ACC112 (cell line): ENCODE data around the gene DCTN2.
A peak's percentile ranks its signal among the peaks of the same experiment; 100 is the strongest.
"Not testable (repeated sequence)": the region's sequence is repeated elsewhere in the genome, so short reads cannot be mapped to it uniquely, and the experiment has no call there.

Experiments used
- H2AFZ ChIP-seq: fragments of 200-600 bp; sonication (generic); one replicate; pipeline ENCODE4 v1.6.0; 2017; ENCODE audit warnings: antibody characterized with exemption, low read length; ENCODE audit not compliant: unreplicated experiment
- H3K27ac ChIP-seq: fragments of 200-600 bp; sonication (generic); 2 replicates; pipeline ENCODE4 v1.5.1; 2014; ENCODE audit warnings: low read depth, mild to moderate bottlenecking, antibody characterized with exemption, low read length, moderate library complexity
- H3K27me3 ChIP-seq: fragments of 200-600 bp; sonication (generic); 2 replicates; pipeline ENCODE4 v1.6.1; 2014; ENCODE audit warnings: mild to moderate bottlenecking, antibody characterized with exemption, low read length, moderate library complexity, mixed read lengths; ENCODE audit not compliant: insufficient read depth
- H3K36me3 ChIP-seq: fragments of 200-600 bp; sonication (generic); 2 replicates; pipeline ENCODE4 v1.6.1; 2016; ENCODE audit warnings: mild to moderate bottlenecking, antibody characterized with exemption, low read length, moderate library complexity, mixed read lengths; ENCODE audit not compliant: insufficient read depth
- H3K4me1 ChIP-seq: fragments of 200-600 bp; sonication (generic); one replicate; pipeline ENCODE4 v1.6.1; 2016; ENCODE audit warnings: low read length, mixed read lengths; ENCODE audit not compliant: insufficient read depth, unreplicated experiment, control insufficient read depth
- H3K4me3 ChIP-seq: fragments of 200-600 bp; sonication (generic); 2 replicates; pipeline ENCODE4 v1.5.1; 2014; ENCODE audit warnings: mild to moderate bottlenecking, low read depth, low read length
- H3K79me2 ChIP-seq: fragments of 200-600 bp; sonication (generic); one replicate; pipeline ENCODE4 v1.6.0; 2016; ENCODE audit warnings: low read length; ENCODE audit not compliant: control insufficient read depth, unreplicated experiment, insufficient read depth

DCTN2 gene

GRCh38 chr12:57500213-57500612 is 46.8 kb downstream of the DCTN2 start:
- Histone ChIP-seq H3K79me2 (no peaks in the 10 kb centered on the region), H3K4me1 (no peaks in the 10 kb centered on the region), H3K27ac (no peak overlapping the region), H3K27me3 (no peaks in the 10 kb centered on the region), H2AFZ (no peak overlapping the region), H3K36me3 (peaks cover 39% of the 10 kb centered on the region), H3K4me3 (no peak overlapping the region)

DNA sequence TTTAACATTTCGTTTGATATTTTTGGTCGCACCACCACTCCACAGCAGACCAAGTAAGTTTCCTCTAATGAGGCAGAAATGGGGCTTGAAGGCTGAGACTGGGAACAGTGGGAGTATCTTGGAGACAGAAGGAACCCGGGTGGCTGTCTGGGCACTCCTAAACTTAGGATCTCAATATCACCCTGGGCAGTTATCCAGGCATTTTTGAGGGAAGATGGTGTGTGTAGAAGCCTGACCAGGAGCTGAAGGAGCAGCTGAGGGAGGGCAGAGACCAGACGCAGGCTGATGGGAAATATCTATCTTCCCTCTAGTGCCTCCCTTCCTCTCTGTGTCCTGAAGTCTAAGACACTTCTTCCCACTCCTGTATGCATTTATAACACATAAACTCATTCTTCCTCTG is 48.4 kb downstream of the DCTN2 start:
- Histone ChIP-seq H3K36me3 (peaks cover 34% of the 10 kb centered on the region), H3K4me3 (no peak overlapping the region), H2AFZ (no peak overlapping the region), H3K27me3 (no peaks in the 10 kb centered on the region), H3K79me2 (no peaks in the 10 kb centered on the region), H3K27ac (no peak overlapping the region), H3K4me1 (no peaks in the 10 kb centered on the region)

- Histone ChIP-seq H3K79me2 (no peaks in the 10 kb centered on the region), H3K27ac (no peak overlapping the region), H3K4me3 (no peak overlapping the region), H2AFZ (no peak overlapping the region), H3K27me3 (no peaks in the 10 kb centered on the region), H3K4me1 (no peaks in the 10 kb centered on the region), H3K36me3 (peaks cover 34% of the 10 kb centered on the region)
Measured at GRCh38 chr12:57498132-57498502, 48.9 kb downstream of the DCTN2 start.

GRCh38 chr12:57497223-57498131 is 49.5 kb downstream of the DCTN2 start:
- H3K79me2 ChIP-seq, result no peaks in the 10 kb centered on the region

GRCh38 chr12:57496822-57497221 is 50.2 kb downstream of the DCTN2 start:
- peaks cover 34% of the 10 kb centered on the region for H3K36me3 ChIP-seq
- H3K27me3 ChIP-seq, result no peaks in the 10 kb centered on the region
- no peak overlapping the region for H3K27ac ChIP-seq
- H2AFZ ChIP-seq, result no peak overlapping the region
- no peaks in the 10 kb centered on the region for H3K79me2 ChIP-seq
- H3K4me3 ChIP-seq, result no peak overlapping the region
- no peaks in the 10 kb centered on the region for H3K4me1 ChIP-seq

More at GRCh38 chr12:57497223-57498131, 49.5 kb downstream of the DCTN2 start:
- no peaks in the 10 kb centered on the region for H3K27me3 ChIP-seq
- peaks cover 39% of the 10 kb centered on the region for H3K36me3 ChIP-seq
- H3K27ac ChIP-seq, result no peak overlapping the region
- H3K4me3 ChIP-seq, result no peak overlapping the region
- H2AFZ ChIP-seq, result no peak overlapping the region
- H3K4me1 ChIP-seq, result no peaks in the 10 kb centered on the region

- H2AFZ ChIP-seq, H3K79me2 ChIP-seq: not testable (repeated sequence)
- peaks cover 33% of the 10 kb centered on the region for H3K36me3 ChIP-seq
Measured at GRCh38 chr12:57495051-57495701, 51.8 kb downstream of the DCTN2 start.

DNA sequence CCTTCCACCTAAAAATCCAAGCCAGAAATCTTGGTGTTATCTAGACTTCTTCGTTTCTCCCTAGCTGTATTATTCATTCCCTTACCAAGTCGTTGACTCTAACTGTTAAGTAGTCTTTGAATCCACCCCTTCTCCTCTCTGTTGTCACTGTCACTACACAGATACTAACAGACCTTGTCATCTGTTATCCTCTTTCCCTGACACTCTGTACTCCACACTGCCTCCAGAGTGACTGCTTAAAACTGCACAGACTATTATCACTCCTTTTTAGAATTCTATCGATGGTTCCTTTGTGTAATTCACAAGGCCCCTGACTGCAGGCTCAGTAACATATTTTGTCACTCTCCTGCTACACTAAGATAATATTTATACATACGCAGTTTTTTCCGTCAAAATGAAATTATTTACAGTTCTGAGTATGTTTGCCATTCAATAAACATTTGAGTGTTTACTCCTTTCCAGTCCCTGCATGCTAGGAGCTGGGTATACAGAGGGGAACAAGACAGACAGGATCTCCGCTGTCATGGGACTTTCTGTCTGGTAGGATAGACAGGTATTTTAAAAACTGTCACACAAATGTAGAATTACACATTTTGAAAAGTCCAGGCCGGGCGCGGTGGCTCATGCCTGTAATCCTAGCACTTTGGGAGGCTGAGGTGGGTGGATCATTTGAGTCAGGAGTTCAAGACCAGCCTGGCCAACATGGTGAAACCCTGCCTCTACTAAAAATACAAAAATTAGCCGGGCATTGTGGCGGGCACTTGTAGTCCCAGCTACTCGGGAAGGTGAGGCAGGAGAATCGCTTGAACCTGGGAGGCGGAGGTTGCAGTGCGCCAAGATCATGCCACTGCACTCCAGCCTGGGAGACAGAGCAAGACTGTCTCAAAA is 55.4 kb downstream of the DCTN2 start:
- peaks cover 10% of the 10 kb centered on the region for H3K4me1 ChIP-seq
- no peaks in the 10 kb centered on the region for H3K27me3 ChIP-seq
- H3K79me2 ChIP-seq, result peaks cover 26% of the 10 kb centered on the region
- peaks cover 21% of the 10 kb centered on the region for H3K36me3 ChIP-seq
- H2AFZ ChIP-seq, result no peak overlapping the region
- no peak overlapping the region for H3K4me3 ChIP-seq
- H3K27ac ChIP-seq, result no peak overlapping the region

More at GRCh38 chr12:57495051-57495701, 51.8 kb downstream of the DCTN2 start:
- not testable (repeated sequence) for H3K4me1 ChIP-seq, H3K27ac ChIP-seq, H3K27me3 ChIP-seq, H3K4me3 ChIP-seq

DNA sequence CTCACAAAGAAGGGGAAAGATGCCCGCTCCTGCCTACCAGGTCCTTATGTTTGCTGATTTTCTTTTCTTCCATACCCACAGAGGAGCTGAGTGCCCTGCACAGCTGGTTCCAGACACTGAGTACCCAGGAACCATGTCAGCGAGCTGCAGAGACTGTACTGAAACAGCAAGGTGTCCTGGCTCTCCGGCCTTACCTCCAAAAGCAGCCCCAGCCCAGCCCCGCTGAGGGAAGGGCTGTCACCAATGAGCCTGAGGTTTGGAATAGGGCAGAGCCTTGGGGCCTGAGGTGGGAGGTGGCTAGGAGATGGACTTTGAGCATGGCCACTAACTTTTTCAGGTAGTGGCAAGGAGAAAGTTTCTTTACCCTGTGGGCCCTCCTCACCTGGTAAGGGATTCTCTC is 56.9 kb downstream of the DCTN2 start:
- Histone ChIP-seq H3K4me1 (peaks cover 10% of the 10 kb centered on the region), H3K4me3 (no peak overlapping the region; the same call in 1 of the 2 replicates), H3K27me3 (no peaks in the 10 kb centered on the region), H3K27ac (no peak overlapping the region), H3K79me2 (peaks cover 26% of the 10 kb centered on the region), H3K36me3 (peaks cover 21% of the 10 kb centered on the region), H2AFZ (no peak overlapping the region)

DNA sequence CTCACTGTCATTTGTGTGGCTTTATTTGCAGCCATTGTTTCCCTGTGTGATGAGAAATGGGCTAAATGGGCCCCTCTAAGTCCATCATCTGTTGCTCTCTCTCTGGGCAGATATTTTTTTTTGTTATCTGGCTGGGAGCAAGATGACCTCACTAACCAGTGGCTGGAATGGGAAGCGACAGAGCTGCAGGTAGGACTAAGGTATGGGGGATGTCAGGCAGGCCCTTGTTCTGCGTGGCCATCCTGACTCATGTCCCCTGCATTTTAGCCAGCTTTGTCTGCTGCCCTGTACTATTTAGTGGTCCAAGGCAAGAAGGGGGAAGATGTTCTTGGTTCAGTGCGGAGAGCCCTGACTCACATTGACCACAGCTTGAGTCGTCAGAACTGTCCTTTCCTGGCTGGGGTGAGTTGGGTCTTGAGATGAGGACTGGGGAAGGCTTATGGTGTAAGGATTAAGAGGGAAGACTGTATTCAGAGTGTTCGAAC is 57.8 kb downstream of the DCTN2 start:
- H2AFZ ChIP-seq, result no peak overlapping the region
- H3K27ac ChIP-seq, result no peak overlapping the region
- peaks cover 21% of the 10 kb centered on the region for H3K36me3 ChIP-seq
- peaks cover 26% of the 10 kb centered on the region for H3K79me2 ChIP-seq
- peak overlapping the region; percentile 89 for H3K4me3 ChIP-seq
- H3K4me1 ChIP-seq, result peaks cover 10% of the 10 kb centered on the region
- H3K27me3 ChIP-seq, result no peaks in the 10 kb centered on the region

DNA sequence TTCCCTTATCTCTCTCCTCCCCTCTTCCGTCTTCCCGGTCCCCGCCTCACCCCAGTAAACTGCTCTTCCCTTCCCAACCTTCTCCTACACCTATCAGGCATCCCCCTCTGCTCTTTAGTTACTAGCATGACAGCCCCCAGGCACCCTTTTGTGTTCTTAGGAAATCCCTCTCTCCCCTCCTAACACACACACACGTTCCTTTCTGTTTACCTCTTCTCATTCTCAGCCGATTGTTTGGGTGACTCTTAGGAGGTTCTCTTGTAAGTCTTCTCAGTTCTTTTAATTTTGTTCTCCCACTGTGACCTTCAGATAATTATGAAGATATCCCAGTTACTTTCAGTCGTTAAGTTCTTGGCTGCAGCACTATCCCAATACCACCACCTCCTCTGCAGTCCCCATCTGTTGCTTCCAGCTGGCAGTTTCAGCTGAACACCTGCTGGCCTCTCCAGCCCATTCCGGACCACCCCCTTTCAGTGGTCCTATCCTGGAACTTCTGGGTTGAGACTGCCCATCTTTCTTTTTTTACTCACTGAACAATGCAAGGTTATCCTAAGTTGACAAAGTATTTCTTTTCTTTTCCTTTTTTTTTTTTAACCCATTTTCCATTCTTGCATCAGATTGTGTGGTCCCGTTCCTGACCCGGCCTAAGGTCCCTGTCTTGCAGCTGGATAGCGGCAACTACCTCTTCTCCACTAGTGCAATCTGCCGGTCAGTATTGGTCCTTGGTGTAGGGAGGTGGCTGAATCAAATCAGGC is 58.4 kb downstream of the DCTN2 start:
- peaks cover 26% of the 10 kb centered on the region for H3K79me2 ChIP-seq
- peak overlapping the region; percentile 89 for H3K4me3 ChIP-seq
- peak overlapping the region; percentile 56 for H3K27ac ChIP-seq
- H3K36me3 ChIP-seq, result peaks cover 21% of the 10 kb centered on the region
- H3K4me1 ChIP-seq, result peaks cover 10% of the 10 kb centered on the region
- no peaks in the 10 kb centered on the region for H3K27me3 ChIP-seq
- H2AFZ ChIP-seq, result peak overlapping the region; percentile 66
